ENCODE results near the gene ERCC2.
"Not testable (repeated sequence)": the region's sequence is repeated elsewhere in the genome, so short reads cannot be mapped to it uniquely, and the experiment has no call there.

ERCC2 gene

DNA sequence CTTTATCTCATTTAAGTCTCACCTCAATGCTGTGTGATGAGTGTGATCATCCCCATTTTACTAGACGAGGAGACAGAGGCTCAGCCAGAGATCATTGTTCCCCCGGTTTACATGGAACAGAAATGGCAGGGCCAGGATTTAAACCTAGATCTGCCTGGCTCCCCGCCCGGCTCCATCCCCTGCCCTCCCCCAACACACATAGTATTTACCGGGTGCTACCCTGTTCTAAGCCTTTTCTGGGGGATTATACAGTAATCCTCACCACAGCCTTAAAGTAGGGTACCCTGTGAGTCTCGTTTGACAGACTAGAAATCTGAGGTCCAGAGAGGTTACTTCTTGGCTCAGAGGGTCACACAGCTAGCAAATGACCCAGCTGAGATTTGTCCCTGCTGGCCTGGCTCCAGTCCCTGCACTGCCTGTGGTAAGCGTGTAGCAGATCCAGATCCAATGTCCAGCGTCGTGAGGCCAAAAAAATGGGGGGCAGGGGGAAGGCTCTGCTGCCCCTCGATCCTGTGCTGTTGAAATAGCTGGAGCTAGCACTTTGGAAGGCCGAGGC lies 33.6 kb downstream of the ERCC2 start:
- no peaks in the 10 kb centered on the region for H3K79me2 ChIP-seq (ENCODE audit: insufficient read depth, low read length)
- no peaks in the 10 kb centered on the region for H4K20me1 ChIP-seq (ENCODE audit: insufficient read depth, low read length, poor library complexity, severe bottlenecking)
- TF ChIP-seq, protein P1, sequence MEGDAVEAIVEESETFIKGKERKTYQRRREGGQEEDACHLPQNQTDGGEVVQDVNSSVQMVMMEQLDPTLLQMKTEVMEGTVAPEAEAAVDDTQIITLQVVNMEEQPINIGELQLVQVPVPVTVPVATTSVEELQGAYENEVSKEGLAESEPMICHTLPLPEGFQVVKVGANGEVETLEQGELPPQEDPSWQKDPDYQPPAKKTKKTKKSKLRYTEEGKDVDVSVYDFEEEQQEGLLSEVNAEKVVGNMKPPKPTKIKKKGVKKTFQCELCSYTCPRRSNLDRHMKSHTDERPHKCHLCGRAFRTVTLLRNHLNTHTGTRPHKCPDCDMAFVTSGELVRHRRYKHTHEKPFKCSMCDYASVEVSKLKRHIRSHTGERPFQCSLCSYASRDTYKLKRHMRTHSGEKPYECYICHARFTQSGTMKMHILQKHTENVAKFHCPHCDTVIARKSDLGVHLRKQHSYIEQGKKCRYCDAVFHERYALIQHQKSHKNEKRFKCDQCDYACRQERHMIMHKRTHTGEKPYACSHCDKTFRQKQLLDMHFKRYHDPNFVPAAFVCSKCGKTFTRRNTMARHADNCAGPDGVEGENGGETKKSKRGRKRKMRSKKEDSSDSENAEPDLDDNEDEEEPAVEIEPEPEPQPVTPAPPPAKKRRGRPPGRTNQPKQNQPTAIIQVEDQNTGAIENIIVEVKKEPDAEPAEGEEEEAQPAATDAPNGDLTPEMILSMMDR (conservative IDR thresholded peaks at IDR 0.05; ENCODE audit: low read length), result no peak
- no peak for TF ChIP-seq EZH2phosphoT487 (IDR thresholded peaks at IDR 0.05; ENCODE audit: borderline replicate concordance)
- H3K9ac ChIP-seq (ENCODE audit: low read depth, low read length, poor library complexity, severe bottlenecking), result no peak overlapping the region
- no peak overlapping the region for H2AFZ ChIP-seq (ENCODE audit: low read length)
- H3K27me3 ChIP-seq (ENCODE audit: insufficient read depth, low read length, poor library complexity, severe bottlenecking), result no peaks in the 10 kb centered on the region
- no peaks in the 10 kb centered on the region for H3K9me3 ChIP-seq (ENCODE audit: insufficient read depth, low read depth, low read length)
- no peaks in the 10 kb centered on the region for H3K4me1 ChIP-seq (ENCODE audit: insufficient read depth, low read length, poor library complexity, severe bottlenecking)
- no peak overlapping the region for H3K4me3 ChIP-seq (ENCODE audit: low read length, poor library complexity, severe bottlenecking)
- H3F3A ChIP-seq (ENCODE audit: low read depth), result no peaks in the 10 kb centered on the region
- H3K9me2 ChIP-seq (replicated peaks; ENCODE audit: low read depth, low read length), result no peaks in the 10 kb centered on the region
- H3K4me2 ChIP-seq (ENCODE audit: low read depth, low read length, poor library complexity, severe bottlenecking), result no peak overlapping the region
- H3K36me3 ChIP-seq (ENCODE audit: insufficient read depth, low read length), result no peaks in the 10 kb centered on the region

DNA sequence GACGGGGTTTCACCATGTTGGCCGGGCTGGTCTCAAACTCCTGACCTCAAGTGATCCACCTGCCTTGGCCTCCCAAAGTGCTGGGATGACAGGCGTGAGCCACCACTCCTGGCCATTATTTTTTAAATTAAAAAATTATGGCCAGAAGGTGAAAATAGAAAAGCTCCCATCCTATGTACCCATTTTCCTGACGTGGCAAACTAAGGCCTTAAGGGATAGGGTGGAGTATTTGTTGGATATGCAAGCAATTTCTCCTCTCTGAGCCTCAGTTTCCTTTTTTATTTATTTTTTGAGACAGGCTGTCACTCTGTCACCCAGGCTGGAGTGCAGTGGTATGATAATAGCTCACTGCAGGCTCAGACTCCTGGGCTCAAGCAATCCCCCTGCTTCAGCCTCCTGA lies 35.5 kb downstream of the ERCC2 start:
- not testable (repeated sequence) for H4K20me1 ChIP-seq (ENCODE audit: insufficient read depth, low read length, poor library complexity, severe bottlenecking); H3K4me1 ChIP-seq (ENCODE audit: insufficient read depth, low read length, poor library complexity, severe bottlenecking); H3K9ac ChIP-seq (ENCODE audit: low read depth, low read length, poor library complexity, severe bottlenecking); H3K27me3 ChIP-seq (ENCODE audit: insufficient read depth, low read length, poor library complexity, severe bottlenecking); H3K9me2 ChIP-seq (replicated peaks; ENCODE audit: low read depth, low read length); H3K4me2 ChIP-seq (ENCODE audit: low read depth, low read length, poor library complexity, severe bottlenecking); H3F3A ChIP-seq (ENCODE audit: low read depth); H3K9me3 ChIP-seq (ENCODE audit: insufficient read depth, low read depth, low read length); H3K79me2 ChIP-seq (ENCODE audit: insufficient read depth, low read length); H2AFZ ChIP-seq (ENCODE audit: low read length); H3K36me3 ChIP-seq (ENCODE audit: insufficient read depth, low read length); H3K4me3 ChIP-seq (ENCODE audit: low read length, poor library complexity, severe bottlenecking)

DNA sequence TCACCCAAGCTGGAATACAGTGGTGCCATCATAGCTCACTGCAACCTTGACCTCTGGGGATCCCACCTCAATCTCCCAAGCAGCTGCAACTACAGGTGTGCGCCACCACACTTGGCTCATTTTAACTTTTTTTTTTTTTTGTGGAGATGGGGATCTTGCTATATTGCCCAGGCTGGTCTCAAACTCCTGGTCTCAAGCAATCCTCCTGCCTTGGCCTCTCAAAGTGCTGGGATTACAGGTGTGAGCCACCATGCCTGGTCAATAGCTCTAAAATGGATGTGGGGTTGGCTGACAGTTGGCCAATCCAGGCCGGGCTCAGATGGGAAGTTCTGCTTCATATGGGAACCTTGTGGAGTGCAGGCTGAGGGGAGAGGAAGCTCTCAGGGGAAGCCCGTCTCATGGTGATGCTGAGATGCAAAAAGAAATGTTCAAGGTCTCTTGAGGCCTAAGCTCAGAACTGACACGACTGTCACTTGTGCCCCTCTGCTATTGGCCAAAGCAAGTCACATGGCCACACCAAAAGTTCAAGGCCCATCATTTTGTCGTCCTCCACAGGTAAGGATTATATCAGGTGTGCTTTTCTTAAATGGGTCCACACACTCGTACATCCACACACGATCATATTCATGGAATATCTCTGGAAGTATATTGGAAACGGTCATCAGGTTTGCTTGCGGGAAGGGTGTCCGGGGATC lies 36.6 kb downstream of the ERCC2 start:
- H2AFZ ChIP-seq (ENCODE audit: low read length), result no peak overlapping the region
- H3K4me1 ChIP-seq (ENCODE audit: insufficient read depth, low read length, poor library complexity, severe bottlenecking), result no peaks in the 10 kb centered on the region
- H3K79me2 ChIP-seq (ENCODE audit: insufficient read depth, low read length), result no peaks in the 10 kb centered on the region
- no peak overlapping the region for H3K4me3 ChIP-seq (ENCODE audit: low read length, poor library complexity, severe bottlenecking)
- no peaks in the 10 kb centered on the region for H3F3A ChIP-seq (ENCODE audit: low read depth)
- H3K9me2 ChIP-seq (replicated peaks; ENCODE audit: low read depth, low read length), result no peaks in the 10 kb centered on the region
- no peak for TF ChIP-seq EZH2phosphoT487 (IDR thresholded peaks at IDR 0.05; ENCODE audit: borderline replicate concordance)
- no peak overlapping the region for H3K4me2 ChIP-seq (ENCODE audit: low read depth, low read length, poor library complexity, severe bottlenecking)
- H3K9ac ChIP-seq (ENCODE audit: low read depth, low read length, poor library complexity, severe bottlenecking), result no peak overlapping the region
- no peaks in the 10 kb centered on the region for H3K36me3 ChIP-seq (ENCODE audit: insufficient read depth, low read length)
- no peaks in the 10 kb centered on the region for H3K27me3 ChIP-seq (ENCODE audit: insufficient read depth, low read length, poor library complexity, severe bottlenecking)
- no peaks in the 10 kb centered on the region for H4K20me1 ChIP-seq (ENCODE audit: insufficient read depth, low read length, poor library complexity, severe bottlenecking)
- no peaks in the 10 kb centered on the region for H3K9me3 ChIP-seq (ENCODE audit: insufficient read depth, low read depth, low read length)

DNA sequence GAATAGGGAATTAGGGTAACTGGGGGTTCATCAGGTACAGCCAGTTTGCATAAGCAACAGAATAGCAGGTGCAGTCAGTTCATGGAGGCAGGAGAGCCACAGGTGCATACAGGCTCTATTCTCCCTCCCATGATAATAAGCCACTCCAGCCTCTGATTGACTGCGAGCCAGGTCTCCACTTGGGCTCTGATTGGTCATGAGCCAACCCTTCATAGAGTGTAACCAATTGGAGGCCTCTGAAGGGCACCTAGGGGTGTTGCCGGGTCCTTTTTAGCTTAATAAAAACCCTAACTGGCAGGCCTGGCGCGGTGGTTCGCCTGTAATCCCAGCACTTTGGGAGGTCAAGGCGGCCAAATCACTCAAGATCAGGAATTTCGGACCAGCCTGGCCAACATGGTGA lies 39.0 kb downstream of the ERCC2 start:
- Histone ChIP-seq H3F3A (ENCODE audit: low read depth) (no peaks in the 10 kb centered on the region), H3K9ac (ENCODE audit: low read depth, low read length, poor library complexity, severe bottlenecking) (no peak overlapping the region), H3K36me3 (ENCODE audit: insufficient read depth, low read length) (no peaks in the 10 kb centered on the region), H3K4me3 (ENCODE audit: low read length, poor library complexity, severe bottlenecking) (no peak overlapping the region), H3K79me2 (ENCODE audit: insufficient read depth, low read length) (no peaks in the 10 kb centered on the region), H3K27me3 (ENCODE audit: insufficient read depth, low read length, poor library complexity, severe bottlenecking) (no peaks in the 10 kb centered on the region), H3K9me3 (ENCODE audit: insufficient read depth, low read depth, low read length) (no peaks in the 10 kb centered on the region), H3K4me1 (ENCODE audit: insufficient read depth, low read length, poor library complexity, severe bottlenecking) (no peaks in the 10 kb centered on the region), H4K20me1 (ENCODE audit: insufficient read depth, low read length, poor library complexity, severe bottlenecking) (no peaks in the 10 kb centered on the region), H2AFZ (ENCODE audit: low read length) (no peak overlapping the region), H3K9me2 (replicated peaks; ENCODE audit: low read depth, low read length) (no peaks in the 10 kb centered on the region), H3K4me2 (ENCODE audit: low read depth, low read length, poor library complexity, severe bottlenecking) (no peak overlapping the region)
- TF ChIP-seq, protein P1 (conservative IDR thresholded peaks at IDR 0.05; ENCODE audit: low read length), result no peak
- TF ChIP-seq EZH2phosphoT487 (IDR thresholded peaks at IDR 0.05; ENCODE audit: borderline replicate concordance), result no peak
